A549 (cell line): ENCODE measurements around the gene GALNT18. TPM values are rescaled to one million over a fixed set of nuclear protein-coding genes. Genes with fewer than 3 reads are reported as not detected.

Experiments used
- ATAC-seq, 2 experiments: fragments of 200-7000 bp in 1 of 2; fragments of >200 bp in 1 of 2; cut with Nextera tagmentation in 1 of 2; cut with Tn5 transposase in 1 of 2; 3 replicates each; pipeline versions ENCODE4 v1.8.0 to v1.9.1; 2018 to 2020; ENCODE audit warnings: mild to moderate bottlenecking in 1 of 2, moderate library complexity in 1 of 2
- CTCF ChIA-PET: fragments of 300-600 bp; sonication (Branson Sonifier 250); formaldehyde crosslinking; extraction: SDS; loops from one replicate; lab custom pipeline; 2021; ENCODE audit warnings: antibody characterized with exemption, inconsistent platforms; lab: Yijun Ruan, JAX
- POLR2A ChIA-PET: fragments of 350-600 bp; formaldehyde crosslinking; extraction: SDS; loops from one replicate; lab custom pipeline; 2021; ENCODE audit warnings: antibody characterized with exemption, inconsistent platforms; lab: Yijun Ruan, JAX
- DNase-seq, 2 experiments: peaks; one replicate each; pipeline versions ENCODE4 v3.0.0 to v3.0.0-alpha.2; 2011 to 2016; ENCODE audit warnings: low read depth in 1 of 2, low spot score in 1 of 2
- FAIRE-seq: peaks from 2 replicates; lab custom pipeline; 2011; peaks lifted over from hg19 to GRCh38; lab: Jason Lieb, UNC
- H3K27ac ChIP-seq, 2 experiments: fragments of >200 bp; sonication (Bioruptor Twin); formaldehyde crosslinking; 3 replicates each; pipeline ENCODE4 v1.5.1; 2016 to 2017
- H3K4me1 ChIP-seq: fragments of >200 bp; sonication (Bioruptor Twin); formaldehyde crosslinking; 3 replicates; pipeline ENCODE4 v1.6.1; 2016
- H3K4me2 ChIP-seq: fragments of >200 bp; sonication (Bioruptor Twin); formaldehyde crosslinking; 3 replicates; pipeline ENCODE4 v1.6.1; 2016
- H3K4me3 ChIP-seq: fragments of >200 bp; sonication (Bioruptor Twin); formaldehyde crosslinking; 3 replicates; pipeline ENCODE4 v1.5.1; 2016
- H3K9me3 ChIP-seq: fragments of >200 bp; sonication (Bioruptor Twin); formaldehyde crosslinking; 3 replicates; pipeline ENCODE4 v1.6.1; 2016
- BHLHE40 ChIP-seq: IDR thresholded peaks from 2 replicates; pipeline ENCODE4 v1.6.1; 2012; ENCODE audit warnings: low read depth, low read length, inconsistent platforms
- CTCF ChIP-seq: fragments of >200 bp; sonication (Bioruptor Twin); formaldehyde crosslinking; IDR thresholded peaks from 3 replicates; pipeline ENCODE4 v1.5.1; 2016
- E2F6 ChIP-seq: IDR thresholded peaks from 2 replicates; pipeline ENCODE4 v1.6.1; 2012; ENCODE audit warnings: low read depth, borderline replicate concordance
- EHF ChIP-seq: fragments of 250-450 bp; sonication (Bioruptor Pico); IDR thresholded peaks from 2 replicates; pipeline ENCODE4 v1.5.0; 2020; ENCODE audit warnings: mild to moderate bottlenecking
- HEYL ChIP-seq: fragments of 250-450 bp; sonication (Bioruptor Pico); IDR thresholded peaks from 2 replicates; pipeline ENCODE4 v1.8.0; 2021; ENCODE audit warnings: mild to moderate bottlenecking, moderate library complexity
- HMGXB4 ChIP-seq: fragments of 250-450 bp; sonication (Bioruptor Pico); IDR thresholded peaks from 2 replicates; pipeline ENCODE4 v1.5.0; 2021; ENCODE audit warnings: mild to moderate bottlenecking, moderate library complexity, borderline replicate concordance
- HOXA7 ChIP-seq: fragments of 250-450 bp; sonication (Bioruptor Pico); IDR thresholded peaks from 2 replicates; pipeline ENCODE4 v1.5.0; 2020; ENCODE audit warnings: mild to moderate bottlenecking, moderate library complexity
- HOXB13 ChIP-seq: fragments of 250-450 bp; sonication (Bioruptor Pico); IDR thresholded peaks from 2 replicates; pipeline ENCODE4 v1.5.0; 2020; ENCODE audit warnings: low read depth, mild to moderate bottlenecking, moderate library complexity
- HOXB5 ChIP-seq: fragments of 250-450 bp; sonication (Bioruptor Pico); IDR thresholded peaks from 2 replicates; pipeline ENCODE4 v1.5.0; 2020; ENCODE audit warnings: mild to moderate bottlenecking, moderate library complexity
- KDM1A ChIP-seq: fragments of 200-600 bp; sonication (generic); IDR thresholded peaks from 2 replicates; pipeline ENCODE4 v1.6.1; 2016; ENCODE audit warnings: low read depth, mild to moderate bottlenecking
- KDM5A ChIP-seq: fragments of 200-600 bp; sonication (generic); IDR thresholded peaks from 2 replicates; pipeline ENCODE4 v1.6.1; 2016; ENCODE audit warnings: antibody characterized with exemption, mild to moderate bottlenecking
- MYC ChIP-seq: IDR thresholded peaks from 2 replicates; pipeline ENCODE4 v1.6.1; 2012; ENCODE audit warnings: mild to moderate bottlenecking, inconsistent platforms, low read length, improper control_type of control experiment, borderline replicate concordance
- NFE2L2 ChIP-seq: fragments of 150-350 bp; conservative IDR thresholded peaks from 2 replicates; pipeline ENCODE4 v1.6.1; 2014; ENCODE audit warnings: low read length
- NR3C1 ChIP-seq: fragments of >200 bp; sonication (Bioruptor Twin); formaldehyde crosslinking; IDR thresholded peaks from 3 replicates; pipeline ENCODE4 v1.6.1; 2017
- PBX3 ChIP-seq: IDR thresholded peaks from 2 replicates; pipeline ENCODE4 v1.6.1; 2012
- POLR2A ChIP-seq: IDR thresholded peaks from 2 replicates; pipeline ENCODE4 v1.6.1; 2012; ENCODE audit warnings: mild to moderate bottlenecking, low read length
- RFX5 ChIP-seq: fragments of 450-650 bp; IDR thresholded peaks from 2 replicates; pipeline ENCODE4 v1.7.1; 2014; ENCODE audit warnings: antibody characterized with exemption, mild to moderate bottlenecking, moderate library complexity
- RNF2 ChIP-seq: fragments of 200-600 bp; sonication (generic); IDR thresholded peaks from 2 replicates; pipeline ENCODE4 v1.6.1; 2016; ENCODE audit warnings: low read depth, mild to moderate bottlenecking, antibody characterized with exemption, moderate library complexity, borderline replicate concordance
- TFCP2L1 ChIP-seq: fragments of 250-450 bp; sonication (Bioruptor Pico); IDR thresholded peaks from 2 replicates; pipeline ENCODE4 v1.5.0; 2021; ENCODE audit warnings: mild to moderate bottlenecking
- ZNF302 ChIP-seq: fragments of 250-450 bp; sonication (Bioruptor Pico); IDR thresholded peaks from 2 replicates; pipeline ENCODE4 v1.9.0; 2021; ENCODE audit warnings: inconsistent platforms, mild to moderate bottlenecking, moderate library complexity
- ZSCAN20 ChIP-seq: fragments of 250-450 bp; sonication (Bioruptor Pico); IDR thresholded peaks from 2 replicates; pipeline ENCODE4 v1.8.0; 2022; ENCODE audit warnings: mild to moderate bottlenecking, moderate library complexity
- WGBS: methylation state at CpG from one replicate; pipeline ENCODE4 v1.1.6; 2017; ENCODE audit errors: missing lambda C conversion rate; 5-methylcytosine and 5-hydroxymethylcytosine counted together
- polyA plus RNA-seq, 4 experiments: library from polyadenylated mRNA; depleted of rRNA in 3 of 4; stranded (reverse); fragments of >200 nt; fragmentation: RNase III in 1 of 4; extraction: RNeasy Plus Mini Kit Qiagen cat#74134 plus additional on column Dnase treatment in 1 of 4; gene quantifications; 2 replicates in 3 of 4; 3 replicates in 1 of 4; pipeline ENCODE4 v1.2.3, GENCODE V29; 2011 to 2017
- TF ChIP-seq, protein P1 (sequence below): fragments of 250-450 bp; sonication (Bioruptor Pico); IDR thresholded peaks from 2 replicates; pipeline ENCODE4 v1.5.0; 2020; ENCODE audit warnings: low read depth, mild to moderate bottlenecking, moderate library complexity

The GALNT18 gene
- polyA plus RNA-seq, 2 of the 4 experiments (the other 2 are of a cell fraction): 6.7 to 16.1 TPM

- Histone ChIP-seq H3K4me3 (no peak overlapping the region), H3K4me2 (no peak overlapping the region)
- POLR2A ChIA-PET: no interaction called here
- DNase-seq: no peak
- TF ChIP-seq KDM5A (no peak), KDM1A (no peak), HOXA7 (CRISPR knock-in tag) (no peak), MYC (no peak), NR3C1 (no peak), EHF (no peak), HOXB13 (CRISPR knock-in tag) (no peak), HEYL (no peak), ZSCAN20 (CRISPR knock-in tag) (no peak)
- TF ChIP-seq, all 56 proteins: peak for 0
- peaks cover 42% of the 10 kb centered on the region for H3K4me1 ChIP-seq
- FAIRE-seq: no peak
- H3K27ac ChIP-seq: peak overlapping the region in 1 of 2 experiments; percentile 26; a peak in 2 of 6 replicates
- 93% methylated on average over 6 of the region's 6 CpGs for WGBS
- H3K9me3 ChIP-seq: no peaks in the 10 kb centered on the region
- no peak for ATAC-seq
- CTCF ChIA-PET: interaction anchor here (0.8 to 1.0 kb wide), 2 partner anchors 10 kb away, joined by 3 read pairs; no protein-coding TSS in a partner anchor
Observed at GRCh38 chr11:11446967-11447366, 174.8 kb downstream of the GALNT18 start.

- DNase-seq: no peak
- TF ChIP-seq CTCF (no peak), RFX5 (no peak), POLR2A (no peak), HOXB13 (CRISPR knock-in tag) (no peak), HOXB5 (no peak), RNF2 (no peak), ZNF302 (CRISPR knock-in tag) (no peak), NFE2L2 (no peak)
- WGBS: 63% methylated on average over 2 of the region's 2 CpGs
- H3K27ac ChIP-seq: no peak overlapping the region; a peak in 1 of 6 replicates
- ChIA-PET CTCF (interaction anchor here (0.8 to 1.5 kb wide), 3 partner anchors 9 to 12 kb away, joined by 3 to 6 read pairs (median 3); no protein-coding TSS in a partner anchor), POLR2A (no interaction called here)
- peaks cover 40% of the 10 kb centered on the region for H3K4me1 ChIP-seq
- ATAC-seq: no peak
- no peak for FAIRE-seq
- H3K4me3 ChIP-seq: no peak overlapping the region
- no peak overlapping the region for H3K4me2 ChIP-seq
- no peaks in the 10 kb centered on the region for H3K9me3 ChIP-seq
Observed at GRCh38 chr11:11446564-11446963, 175.2 kb downstream of the GALNT18 start.

DNA sequence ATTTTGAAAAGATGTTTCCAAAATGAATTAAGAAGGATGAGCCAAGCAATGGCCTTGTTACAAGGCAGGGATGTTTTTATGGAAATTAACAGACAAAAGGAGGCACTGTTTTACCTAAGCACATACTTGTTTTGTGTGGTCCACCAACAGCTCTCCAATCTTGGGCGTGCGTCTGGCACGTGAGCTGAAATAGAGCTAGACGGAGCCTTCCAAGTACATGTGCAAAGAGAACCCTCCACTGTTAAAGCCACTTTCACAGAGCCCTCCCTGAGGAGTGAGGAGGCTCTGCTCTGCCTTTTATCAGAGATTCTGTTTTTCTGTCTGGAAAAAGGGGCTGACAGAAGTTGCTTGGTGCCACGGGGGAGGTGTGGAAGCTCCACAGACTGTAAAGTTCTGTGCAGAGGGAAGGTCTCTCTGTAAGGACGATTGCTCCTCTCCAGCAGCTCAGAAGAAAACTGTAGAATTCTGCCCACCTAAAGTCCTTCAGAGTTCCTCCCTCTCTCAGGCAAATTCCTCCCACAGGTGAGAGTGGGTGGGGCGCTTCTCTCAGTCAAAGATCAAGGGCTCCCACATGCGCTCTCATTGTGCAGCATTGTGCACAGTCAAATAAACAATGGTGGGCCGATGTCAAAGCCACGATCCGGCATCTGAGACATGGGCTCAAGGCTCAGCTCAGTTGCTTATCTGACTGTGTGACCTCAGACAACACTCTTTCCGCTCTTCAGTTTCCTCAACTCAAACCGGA lies 176.2 kb downstream of the GALNT18 start:
- CTCF ChIA-PET: interaction anchor here (1.5 kb wide), 1 partner anchor 11 kb away, joined by 6 read pairs; no protein-coding TSS in a partner anchor
- DNase-seq: no peak
- peaks cover 40% of the 10 kb centered on the region for H3K4me1 ChIP-seq
- POLR2A ChIA-PET: no interaction called here
- 87% methylated on average over 13 of the region's 13 CpGs for WGBS
- H3K4me3 ChIP-seq: no peak overlapping the region
- no peak for ATAC-seq
- no peak overlapping the region for H3K27ac ChIP-seq
- H3K4me2 ChIP-seq: no peak overlapping the region
- no peak for FAIRE-seq
- H3K9me3 ChIP-seq: no peaks in the 10 kb centered on the region
- TF ChIP-seq, protein P1, sequence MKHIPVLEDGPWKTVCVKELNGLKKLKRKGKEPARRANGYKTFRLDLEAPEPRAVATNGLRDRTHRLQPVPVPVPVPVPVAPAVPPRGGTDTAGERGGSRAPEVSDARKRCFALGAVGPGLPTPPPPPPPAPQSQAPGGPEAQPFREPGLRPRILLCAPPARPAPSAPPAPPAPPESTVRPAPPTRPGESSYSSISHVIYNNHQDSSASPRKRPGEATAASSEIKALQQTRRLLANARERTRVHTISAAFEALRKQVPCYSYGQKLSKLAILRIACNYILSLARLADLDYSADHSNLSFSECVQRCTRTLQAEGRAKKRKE (CRISPR knock-in tag): no peak
- TF ChIP-seq E2F6 (no peak), HOXB5 (no peak), PBX3 (no peak), NR3C1 (no peak), KDM1A (no peak), BHLHE40 (no peak), TFCP2L1 (CRISPR knock-in tag) (no peak), HMGXB4 (CRISPR knock-in tag) (no peak), HOXA7 (CRISPR knock-in tag) (no peak)
